Mesenchymal stem cell (in vitro differentiated cells and primary cell): Measurements from ENCODE around the gene MPST.

Source experiments
- DNase-seq: peaks from one replicate; pipeline ENCODE4 v3.0.0-alpha.2; 2013
- H2AFZ ChIP-seq: one replicate; pipeline ENCODE4 v1.6.1; 2013; ENCODE audit warnings: low read depth, mild to moderate bottlenecking, control low read depth, inconsistent platforms, low read length, moderate library complexity
- H2AK5ac ChIP-seq: 2 replicates; pipeline ENCODE4 v1.6.1; 2013; ENCODE audit warnings: low read length, moderate library complexity, mild to moderate bottlenecking, inconsistent platforms; ENCODE audit not compliant: severe bottlenecking
- H2BK120ac ChIP-seq: one replicate; pipeline ENCODE4 v1.6.1; 2013; ENCODE audit warnings: low read depth, mild to moderate bottlenecking, inconsistent platforms, low read length, moderate library complexity
- H2BK12ac ChIP-seq, 2 experiments: one replicate each; pipeline ENCODE4 v1.6.1; 2013; ENCODE audit warnings: inconsistent platforms in 2 of 2, low read length in 2 of 2, mild to moderate bottlenecking in 2 of 2, moderate library complexity in 2 of 2, control low read depth in 1 of 2
- H2BK15ac ChIP-seq: one replicate; pipeline ENCODE4 v1.6.1; 2013; ENCODE audit warnings: mild to moderate bottlenecking, low read depth, inconsistent platforms; ENCODE audit not compliant: poor library complexity, severe bottlenecking
- H2BK5ac ChIP-seq: 2 replicates; pipeline ENCODE4 v1.6.1; 2013; ENCODE audit warnings: low read depth, mild to moderate bottlenecking, low read length, control low read depth, inconsistent platforms; ENCODE audit not compliant: poor library complexity, severe bottlenecking
- H3K14ac ChIP-seq, 2 experiments: one replicate each; pipeline ENCODE4 v1.6.1; 2013; ENCODE audit warnings: inconsistent platforms in 2 of 2, low read length in 2 of 2, control low read depth in 1 of 2, mild to moderate bottlenecking in 1 of 2, moderate library complexity in 1 of 2
- H3K18ac ChIP-seq, 2 experiments: one replicate each; pipeline ENCODE4 v1.6.1; 2013; ENCODE audit warnings: inconsistent platforms in 2 of 2, low read length in 2 of 2, control low read depth in 1 of 2, low read depth in 1 of 2, mild to moderate bottlenecking in 1 of 2
- H3K23ac ChIP-seq, 2 experiments: one replicate each; pipeline ENCODE4 v1.6.1; 2013; ENCODE audit warnings: inconsistent platforms in 2 of 2, low read length in 2 of 2, mild to moderate bottlenecking in 2 of 2, moderate library complexity in 2 of 2, control low read depth in 1 of 2
- H3K27ac ChIP-seq: 2 replicates; pipeline ENCODE4 v1.5.1; 2013; ENCODE audit warnings: mild to moderate bottlenecking, moderate library complexity, low read length, control low read depth, inconsistent platforms; ENCODE audit not compliant: poor library complexity, severe bottlenecking
- H3K27me3 ChIP-seq, 2 experiments: 2 replicates each; pipeline versions ENCODE4 v1.6.1 to v1.7.0; 2013; ENCODE audit warnings: low read length in 2 of 2, mild to moderate bottlenecking in 2 of 2, moderate library complexity in 2 of 2, control low read depth in 1 of 2, inconsistent platforms in 1 of 2; ENCODE audit not compliant: control insufficient read depth in 1 of 2, insufficient read depth in 1 of 2
- H3K36me3 ChIP-seq, 2 experiments: 2 replicates each; pipeline versions ENCODE4 v1.6.1 to v1.7.0; 2013; ENCODE audit warnings: low read length in 2 of 2, control low read depth in 1 of 2, inconsistent platforms in 1 of 2, low read depth in 1 of 2, mild to moderate bottlenecking in 1 of 2; ENCODE audit not compliant: insufficient read depth in 2 of 2, control insufficient read depth in 1 of 2
- H3K4ac ChIP-seq, 2 experiments: one replicate each; pipeline ENCODE4 v1.6.1; 2013; ENCODE audit warnings: inconsistent platforms in 2 of 2, low read length in 2 of 2, mild to moderate bottlenecking in 2 of 2, moderate library complexity in 2 of 2, control low read depth in 1 of 2, low read depth in 1 of 2
- H3K4me1 ChIP-seq: 2 replicates; pipeline ENCODE4 v1.6.1; 2013; ENCODE audit warnings: low read depth, low read length, control low read depth; ENCODE audit not compliant: control insufficient read depth, insufficient read depth
- H3K4me2 ChIP-seq: 2 replicates; pipeline ENCODE4 v1.6.1; 2013; ENCODE audit warnings: low read length, mild to moderate bottlenecking, inconsistent platforms; ENCODE audit not compliant: poor library complexity, severe bottlenecking
- H3K4me3 ChIP-seq, 2 experiments: 2 replicates each; pipeline versions ENCODE4 v1.5.1 to v1.7.0; 2013; ENCODE audit warnings: low read length in 2 of 2, mild to moderate bottlenecking in 2 of 2, control low read depth in 1 of 2, low read depth in 1 of 2; ENCODE audit not compliant: insufficient read depth in 1 of 2
- H3K79me1 ChIP-seq: replicated peaks from 2 replicates; pipeline ENCODE4 v1.6.1; 2013; ENCODE audit warnings: mild to moderate bottlenecking, control low read depth, low read length, inconsistent platforms; ENCODE audit not compliant: poor library complexity, severe bottlenecking
- H3K9ac ChIP-seq: 2 replicates; pipeline ENCODE4 v1.7.0; 2013; ENCODE audit warnings: mild to moderate bottlenecking, low read length, moderate library complexity
- H3K9me3 ChIP-seq: 2 replicates; pipeline ENCODE4 v1.7.0; 2013; ENCODE audit warnings: mild to moderate bottlenecking, low read length; ENCODE audit not compliant: control insufficient read depth
- H4K8ac ChIP-seq: one replicate; pipeline ENCODE4 v1.6.1; 2013; ENCODE audit warnings: inconsistent platforms, mild to moderate bottlenecking, low read length, moderate library complexity
- H4K91ac ChIP-seq: one replicate; pipeline ENCODE4 v1.6.1; 2013; ENCODE audit warnings: mild to moderate bottlenecking, low read length, inconsistent platforms
- WGBS: methylation state at CpG from one replicate; pipeline ENCODE4 v1.1.7; 2013; ENCODE audit warnings: mixed read lengths; 5-methylcytosine and 5-hydroxymethylcytosine counted together

The MPST gene

GRCh38 chr22:37061611-37062375 lies 42.3 kb downstream of the MPST start:
- no peak overlapping the region for H2AFZ ChIP-seq
- WGBS: 94% methylated on average over 4 of the region's 10 CpGs
- H3K4me2 ChIP-seq: no peak overlapping the region
- H3K4me1 ChIP-seq: no peaks in the 10 kb centered on the region
- H3K4me3 ChIP-seq: no peak overlapping the region
- H2BK5ac ChIP-seq: no peak overlapping the region
- no peak overlapping the region for H2AK5ac ChIP-seq
- peaks cover 6 to 9% of the 10 kb centered on the region in 2 experiments for H3K27me3 ChIP-seq
- H3K4ac ChIP-seq: no peak overlapping the region
- no peak overlapping the region for H2BK15ac ChIP-seq
- H3K18ac ChIP-seq: no peak overlapping the region
- no peak overlapping the region for H3K14ac ChIP-seq
- no peak overlapping the region for H4K8ac ChIP-seq
- H3K23ac ChIP-seq: no peak overlapping the region
- DNase-seq: no peak
- no peak overlapping the region for H4K91ac ChIP-seq
- H3K27ac ChIP-seq: no peak overlapping the region
- H3K36me3 ChIP-seq: peaks cover 36 to 64% of the 10 kb centered on the region in 2 experiments
- H3K79me1 ChIP-seq: no peaks in the 10 kb centered on the region
- H3K9ac ChIP-seq: no peak overlapping the region
- H2BK120ac ChIP-seq: no peak overlapping the region
- no peaks in the 10 kb centered on the region for H3K9me3 ChIP-seq
- no peak overlapping the region for H2BK12ac ChIP-seq

GRCh38 chr22:37062376-37062675 lies 42.8 kb downstream of the MPST start:
- Histone ChIP-seq H3K18ac (no peak overlapping the region), H2AFZ (no peak overlapping the region), H3K4me2 (no peak overlapping the region), H2BK5ac (no peak overlapping the region), H3K4ac (no peak overlapping the region), H4K91ac (no peak overlapping the region), H3K36me3 (peaks cover 31 to 59% of the 10 kb centered on the region in 2 experiments), H3K14ac (no peak overlapping the region), H3K27ac (no peak overlapping the region), H2BK120ac (no peak overlapping the region), H2BK12ac (no peak overlapping the region), H3K23ac (no peak overlapping the region), H4K8ac (no peak overlapping the region), H3K27me3 (peaks cover 9 to 11% of the 10 kb centered on the region in 2 experiments), H3K9me3 (no peaks in the 10 kb centered on the region), H3K9ac (no peak overlapping the region), H2AK5ac (no peak overlapping the region), H3K4me1 (no peaks in the 10 kb centered on the region), H3K4me3 (no peak overlapping the region), H2BK15ac (no peak overlapping the region), H3K79me1 (no peaks in the 10 kb centered on the region)
- DNase-seq: no peak
- 73% methylated on average over 7 of the region's 7 CpGs for WGBS

GRCh38 chr22:37062702-37063381 lies 43.3 kb downstream of the MPST start:
- Histone ChIP-seq H3K9ac (no peak overlapping the region), H3K9me3 (no peaks in the 10 kb centered on the region), H3K27ac (no peak overlapping the region), H3K36me3 (peaks cover 26 to 54% of the 10 kb centered on the region in 2 experiments), H2BK15ac (no peak overlapping the region), H3K14ac (no peak overlapping the region), H2BK12ac (no peak overlapping the region), H3K79me1 (no peaks in the 10 kb centered on the region), H2AK5ac (no peak overlapping the region), H3K4me3 (no peak overlapping the region), H3K27me3 (peaks cover 14 to 16% of the 10 kb centered on the region in 2 experiments), H4K91ac (no peak overlapping the region), H3K4me1 (no peaks in the 10 kb centered on the region), H3K23ac (no peak overlapping the region), H2AFZ (no peak overlapping the region), H3K4ac (no peak overlapping the region), H3K4me2 (no peak overlapping the region), H3K18ac (no peak overlapping the region), H4K8ac (no peak overlapping the region), H2BK5ac (no peak overlapping the region), H2BK120ac (no peak overlapping the region)
- DNase-seq: no peak
- WGBS: 82% methylated on average over 12 of the region's 15 CpGs
